PC-3 (cell line): ENCODE results near the gene TMTC2.

Source experiments
- CTCF ChIP-seq: fragments of 300-600 bp; sonication (generic); conservative IDR thresholded peaks from 2 replicates; pipeline ENCODE4 v1.5.1; 2017; ENCODE audit warnings: antibody characterized with exemption, low read depth, mild to moderate bottlenecking, low read length
- EZH2 ChIP-seq: fragments of 300-600 bp; sonication (generic); IDR thresholded peaks from one replicate; pipeline ENCODE4 v1.6.1; 2017; ENCODE audit warnings: antibody characterized with exemption, mild to moderate bottlenecking, low read length; ENCODE audit not compliant: unreplicated experiment
- EZH2phosphoT487 ChIP-seq: fragments of 300-600 bp; sonication (generic); IDR thresholded peaks from 2 replicates; pipeline ENCODE4 v1.6.1; 2018; ENCODE audit warnings: mild to moderate bottlenecking, antibody characterized with exemption, low read length, borderline replicate concordance

GRCh38 chr12:82688596-82688995 is 1.9 kb downstream of the TMTC2 start:
- TF ChIP-seq CTCF (no peak), EZH2phosphoT487 (no peak), EZH2 (no peak)
